PC-3 (cell line): ENCODE data around the gene WWP2.

Experiments used
- CTCF ChIP-seq: fragments of 300-600 bp; sonication (generic); conservative IDR thresholded peaks from 2 replicates; pipeline ENCODE4 v1.5.1; 2017; ENCODE audit warnings: antibody characterized with exemption, low read depth, mild to moderate bottlenecking, low read length
- EZH2phosphoT487 ChIP-seq: fragments of 300-600 bp; sonication (generic); IDR thresholded peaks from 2 replicates; pipeline ENCODE4 v1.6.1; 2018; ENCODE audit warnings: mild to moderate bottlenecking, antibody characterized with exemption, low read length, borderline replicate concordance

- no peak for TF ChIP-seq CTCF
- TF ChIP-seq EZH2phosphoT487 = no peak
Observed at GRCh38 chr16:69831212-69832123, 69.3 kb downstream of the WWP2 start.
